HCT116 (cell line): ENCODE measurements around the gene SDCCAG8. TPM values are rescaled to one million over a fixed set of nuclear protein-coding genes. Genes with fewer than 3 reads are reported as not detected.

ENCODE experiments used
- ATAC-seq: fragments of 200-7000 bp; cut with Tn5 transposase; 2 replicates; pipeline ENCODE4 v1.9.1; 2020; ENCODE audit warnings: mild to moderate bottlenecking, moderate library complexity
- BruUV-seq: library from RNA; stranded (reverse); fragments of 400-500 nt; replicated peaks from 2 replicates; lab custom pipeline; 2021; lab: Mats Ljungman, UMichigan
- CTCF ChIA-PET: fragments of 300-600 bp; sonication (Branson Sonifier 250); formaldehyde crosslinking; loops from one replicate; lab custom pipeline; 2021; ENCODE audit warnings: antibody characterized with exemption; lab: Charles Lee
- POLR2A ChIA-PET: fragments of 300-600, 350-600 bp; sonication (Branson Sonifier 250); formaldehyde crosslinking; loops from one replicate; lab custom pipeline; 2021; ENCODE audit warnings: antibody characterized with exemption; lab: Charles Lee
- RAD21 ChIA-PET, 2 experiments: fragments of 300-600 bp; sonication (Branson Sonifier 250); formaldehyde crosslinking; loops; one replicate each; lab custom pipeline; 2023; ENCODE audit warnings: low total read pairs in 2 of 2; ENCODE audit not compliant: uncharacterized antibody in 2 of 2, unreplicated experiment in 2 of 2, low non-redundant PET in 1 of 2; lab: Charles Lee
- DNase-seq: peaks from one replicate; pipeline ENCODE4 v3.0.0-alpha.2; 2010; ENCODE audit warnings: low read depth, low spot score
- H2AFZ ChIP-seq: fragments of 200-600 bp; shearing (Covaris generic), sonication (generic); 2 replicates; pipeline ENCODE4 v1.6.1; 2017; ENCODE audit warnings: low read depth, mixed run types, mixed read lengths, antibody characterized with exemption, low read length; ENCODE audit not compliant: poor library complexity, severe bottlenecking
- H3K27ac ChIP-seq: 2 replicates; pipeline ENCODE4 v1.5.1; 2012; ENCODE audit warnings: low read depth, low read length
- H3K27me3 ChIP-seq: fragments of 200-600 bp; sonication (generic); 2 replicates; pipeline ENCODE4 v1.6.1; 2016; ENCODE audit warnings: mixed run types, low read length, mixed read lengths; ENCODE audit not compliant: insufficient read depth
- H3K36me3 ChIP-seq, 2 experiments: fragments of 200-500 bp in 1 of 2; fragments of 200-600 bp in 1 of 2; sonication (Bioruptor generic) in 1 of 2; sonication (generic) in 1 of 2; 2 replicates each; pipeline versions ENCODE4 v1.5.1 to v1.6.1; 2014 to 2016; ENCODE audit warnings: low read length in 2 of 2, inconsistent platforms in 1 of 2, mixed read lengths in 1 of 2, mixed run types in 1 of 2; ENCODE audit not compliant: insufficient read depth in 2 of 2, control insufficient read depth in 1 of 2
- H3K4me1 ChIP-seq, 2 experiments: fragments of 200-600 bp in 1 of 2; sonication (generic) in 1 of 2; 2 replicates each; pipeline versions ENCODE4 v1.5.1 to v1.6.1; 2012 to 2017; ENCODE audit warnings: low read length in 2 of 2, inconsistent platforms in 1 of 2, mild to moderate bottlenecking in 1 of 2, mixed read lengths in 1 of 2, mixed run types in 1 of 2, moderate library complexity in 1 of 2; ENCODE audit not compliant: insufficient read depth in 2 of 2, control insufficient read depth in 1 of 2
- H3K4me2 ChIP-seq: fragments of 200-600 bp; sonication (generic); 2 replicates; pipeline ENCODE4 v1.6.1; 2017; ENCODE audit warnings: mixed run types, low read length, mixed read lengths
- H3K4me3 ChIP-seq, 2 experiments: fragments of 200-600 bp in 1 of 2; sonication (generic) in 1 of 2; replicated peaks in 1 of 2; 2 replicates each; pipeline ENCODE4 v1.5.1; 2011 to 2016; ENCODE audit warnings: low read length in 2 of 2, control low read depth in 1 of 2, low read depth in 1 of 2, mild to moderate bottlenecking in 1 of 2, mixed read lengths in 1 of 2, mixed run types in 1 of 2
- H3K79me2 ChIP-seq: fragments of 200-600 bp; sonication (generic); 2 replicates; pipeline ENCODE4 v1.6.1; 2017; ENCODE audit warnings: mild to moderate bottlenecking, mixed run types, low read length, moderate library complexity, mixed read lengths; ENCODE audit not compliant: insufficient read depth
- H3K9ac ChIP-seq: fragments of 200-600 bp; sonication (generic); 2 replicates; pipeline ENCODE4 v1.6.1; 2016; ENCODE audit warnings: low read length, mixed read lengths
- H3K9me2 ChIP-seq: fragments of 200-600 bp; sonication (generic), shearing (Covaris generic); 2 replicates; pipeline ENCODE4 v1.6.1; 2017; ENCODE audit warnings: mixed run types, mild to moderate bottlenecking, moderate library complexity; ENCODE audit not compliant: insufficient read depth
- H3K9me3 ChIP-seq, 2 experiments: fragments of 200-500 bp in 1 of 2; fragments of 200-600 bp in 1 of 2; sonication (Bioruptor generic) in 1 of 2; sonication (generic) in 1 of 2; 2 replicates each; pipeline ENCODE4 v1.6.1; 2014 to 2017; ENCODE audit warnings: low read length in 2 of 2, mixed read lengths in 2 of 2, inconsistent platforms in 1 of 2, low read depth in 1 of 2, mild to moderate bottlenecking in 1 of 2, mixed run types in 1 of 2, moderate library complexity in 1 of 2; ENCODE audit not compliant: control insufficient read depth in 1 of 2, insufficient read depth in 1 of 2
- H4K20me1 ChIP-seq: fragments of 200-600 bp; sonication (generic), shearing (Covaris generic); 2 replicates; pipeline ENCODE4 v1.6.1; 2017; ENCODE audit warnings: mixed run types, mild to moderate bottlenecking, moderate library complexity; ENCODE audit not compliant: insufficient read depth
- ATF3 ChIP-seq: IDR thresholded peaks from 2 replicates; pipeline ENCODE4 v1.6.1; 2012
- CBX3 ChIP-seq: IDR thresholded peaks from 2 replicates; pipeline ENCODE4 v1.6.1; 2012; ENCODE audit warnings: low read depth
- CEBPB ChIP-seq: IDR thresholded peaks from 2 replicates; pipeline ENCODE4 v1.6.1; 2012; ENCODE audit warnings: low read depth
- EGR1 ChIP-seq: IDR thresholded peaks from 2 replicates; pipeline ENCODE4 v1.6.1; 2012; ENCODE audit warnings: low read depth
- EZH2 ChIP-seq: fragments of 200-600 bp; sonication (generic); IDR thresholded peaks from 2 replicates; pipeline ENCODE4 v1.6.1; 2017; ENCODE audit warnings: antibody characterized with exemption, mixed run types
- EZH2phosphoT487 ChIP-seq: fragments of 200-600 bp; IDR thresholded peaks from 2 replicates; pipeline ENCODE4 v1.6.1; 2018; ENCODE audit warnings: antibody characterized with exemption, borderline replicate concordance
- FOSL1 ChIP-seq: IDR thresholded peaks from 2 replicates; pipeline ENCODE4 v1.6.1; 2012; ENCODE audit warnings: low read depth
- JUND ChIP-seq: IDR thresholded peaks from 2 replicates; pipeline ENCODE4 v1.6.1; 2012
- POLR2A ChIP-seq: IDR thresholded peaks from 2 replicates; pipeline ENCODE4 v1.7.0; 2011; ENCODE audit warnings: borderline replicate concordance; ENCODE audit not compliant: insufficient read depth, insufficient read length; ENCODE audit errors: extremely low read depth
- RAD21 ChIP-seq: IDR thresholded peaks from 2 replicates; pipeline ENCODE4 v1.6.1; 2012; ENCODE audit warnings: low read depth, mild to moderate bottlenecking
- SIN3A ChIP-seq: IDR thresholded peaks from 2 replicates; pipeline ENCODE4 v1.6.1; 2012; ENCODE audit warnings: low read depth
- SP1 ChIP-seq: IDR thresholded peaks from 2 replicates; pipeline ENCODE4 v1.6.1; 2012; ENCODE audit warnings: low read depth
- SRF ChIP-seq: IDR thresholded peaks from 2 replicates; pipeline ENCODE4 v1.6.1; 2012; ENCODE audit warnings: low read depth
- TCF7L2 ChIP-seq: IDR thresholded peaks from 2 replicates; pipeline ENCODE4 v1.7.0; 2011; ENCODE audit warnings: borderline replicate concordance, inconsistent platforms; ENCODE audit not compliant: insufficient read depth, insufficient read length; ENCODE audit errors: extremely low read depth
- YY1 ChIP-seq: IDR thresholded peaks from 2 replicates; pipeline ENCODE4 v1.6.1; 2011; ENCODE audit warnings: low read length, low read depth, moderate library complexity, mild to moderate bottlenecking; ENCODE audit not compliant: insufficient replicate concordance; ENCODE audit errors: extremely low read depth
- ZNF274 ChIP-seq: fragments of 200-500 bp; sonication (Bioruptor generic); IDR thresholded peaks from 2 replicates; pipeline ENCODE4 v1.6.1; 2014; ENCODE audit warnings: mild to moderate bottlenecking, low read depth, low read length, inconsistent platforms
- intact Hi-C: fragments of 100-400 bp; cut with micrococcal nuclease; formaldehyde crosslinking; loops from 2 replicates; pipeline ENCODE4 v1.10.0; 2022
- total RNA-seq: library from RNA; stranded (reverse); gene quantifications from one replicate; pipeline ENCODE4 v1.2.1, GENCODE V29; 2021; ENCODE audit not compliant: unreplicated experiment
- TF ChIP-seq, protein P1 (sequence below): IDR thresholded peaks from 2 replicates; pipeline ENCODE4 v1.6.1; 2012
- TF ChIP-seq, protein P2 (sequence below): IDR thresholded peaks from 2 replicates; pipeline ENCODE4 v1.6.1; 2011; ENCODE audit warnings: mild to moderate bottlenecking, low read length, moderate library complexity; ENCODE audit not compliant: insufficient replicate concordance; ENCODE audit errors: extremely low read depth

SDCCAG8 gene
- total RNA-seq, 1 experiment from 2014 or later, result 38.2 TPM

- TF ChIP-seq ATF3, result no peak
- TF ChIP-seq SIN3A, result no peak
- TF ChIP-seq RAD21, result no peak
- TF ChIP-seq, all 23 proteins: peak for 0
- DNase-seq (no peak), ATAC-seq (no peak)
- ChIA-PET CTCF (no interaction called here), POLR2A (no interaction called here), RAD21 (no interaction called here)
- no peaks in the 10 kb centered on the region for H3K79me2 ChIP-seq
- H3K4me1 ChIP-seq, result no peaks in the 10 kb centered on the region
- H3K4me2 ChIP-seq, result no peak overlapping the region
- no peak overlapping the region for H2AFZ ChIP-seq
- H4K20me1 ChIP-seq, result no peaks in the 10 kb centered on the region
- intact Hi-C loops, result no loop called here
- no peak overlapping the region for H3K4me3 ChIP-seq
- no peaks in the 10 kb centered on the region for H3K36me3 ChIP-seq
- no peaks in the 10 kb centered on the region for H3K9me3 ChIP-seq
- H3K9ac ChIP-seq, result no peak overlapping the region
- BruUV-seq, result no TSS peak
- no peak overlapping the region for H3K27ac ChIP-seq
- H3K27me3 ChIP-seq, result no peaks in the 10 kb centered on the region
- no peaks in the 10 kb centered on the region for H3K9me2 ChIP-seq
These were observed 200.2 kb downstream of the SDCCAG8 start for GRCh38 chr1:243455760-243456651.

- RAD21 ChIA-PET, result no interaction called here
- no TSS peak for BruUV-seq
- DNase-seq (no peak), ATAC-seq (no peak)
- no peak overlapping the region for H3K4me3 ChIP-seq
- no peaks in the 10 kb centered on the region for H3K79me2 ChIP-seq
- no peaks in the 10 kb centered on the region for H3K4me1 ChIP-seq
- H2AFZ ChIP-seq, result no peak overlapping the region
- no peak overlapping the region for H3K9ac ChIP-seq
- intact Hi-C loops, result no loop called here
- H3K4me2 ChIP-seq, result no peak overlapping the region
- H3K9me3 ChIP-seq, result no peaks in the 10 kb centered on the region
- POLR2A ChIA-PET, result no interaction called here
- H3K27me3 ChIP-seq, result no peaks in the 10 kb centered on the region
- CTCF ChIA-PET, result no interaction called here
- no peaks in the 10 kb centered on the region for H3K36me3 ChIP-seq
- no peak overlapping the region for H3K27ac ChIP-seq
- H4K20me1 ChIP-seq, result no peaks in the 10 kb centered on the region
- no peaks in the 10 kb centered on the region for H3K9me2 ChIP-seq
- TF ChIP-seq SIN3A (no peak), JUND (no peak), YY1 (no peak), EZH2 (no peak), POLR2A (no peak), SP1 (no peak), SRF (no peak), EZH2phosphoT487 (no peak), CEBPB (no peak), TCF7L2 (no peak), CBX3 (no peak), ZNF274 (no peak), FOSL1 (no peak), EGR1 (no peak), ATF3 (no peak)
- TF ChIP-seq, protein P1, sequence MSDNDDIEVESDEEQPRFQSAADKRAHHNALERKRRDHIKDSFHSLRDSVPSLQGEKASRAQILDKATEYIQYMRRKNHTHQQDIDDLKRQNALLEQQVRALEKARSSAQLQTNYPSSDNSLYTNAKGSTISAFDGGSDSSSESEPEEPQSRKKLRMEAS, result no peak
- TF ChIP-seq, protein P2, sequence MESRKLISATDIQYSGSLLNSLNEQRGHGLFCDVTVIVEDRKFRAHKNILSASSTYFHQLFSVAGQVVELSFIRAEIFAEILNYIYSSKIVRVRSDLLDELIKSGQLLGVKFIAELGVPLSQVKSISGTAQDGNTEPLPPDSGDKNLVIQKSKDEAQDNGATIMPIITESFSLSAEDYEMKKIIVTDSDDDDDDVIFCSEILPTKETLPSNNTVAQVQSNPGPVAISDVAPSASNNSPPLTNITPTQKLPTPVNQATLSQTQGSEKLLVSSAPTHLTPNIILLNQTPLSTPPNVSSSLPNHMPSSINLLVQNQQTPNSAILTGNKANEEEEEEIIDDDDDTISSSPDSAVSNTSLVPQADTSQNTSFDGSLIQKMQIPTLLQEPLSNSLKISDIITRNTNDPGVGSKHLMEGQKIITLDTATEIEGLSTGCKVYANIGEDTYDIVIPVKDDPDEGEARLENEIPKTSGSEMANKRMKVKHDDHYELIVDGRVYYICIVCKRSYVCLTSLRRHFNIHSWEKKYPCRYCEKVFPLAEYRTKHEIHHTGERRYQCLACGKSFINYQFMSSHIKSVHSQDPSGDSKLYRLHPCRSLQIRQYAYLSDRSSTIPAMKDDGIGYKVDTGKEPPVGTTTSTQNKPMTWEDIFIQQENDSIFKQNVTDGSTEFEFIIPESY, result no peak
These were observed 201.6 kb downstream of the SDCCAG8 start for GRCh38 chr1:243457363-243457982.
